ENCODE measurements around the gene PPM1H.

DNA sequence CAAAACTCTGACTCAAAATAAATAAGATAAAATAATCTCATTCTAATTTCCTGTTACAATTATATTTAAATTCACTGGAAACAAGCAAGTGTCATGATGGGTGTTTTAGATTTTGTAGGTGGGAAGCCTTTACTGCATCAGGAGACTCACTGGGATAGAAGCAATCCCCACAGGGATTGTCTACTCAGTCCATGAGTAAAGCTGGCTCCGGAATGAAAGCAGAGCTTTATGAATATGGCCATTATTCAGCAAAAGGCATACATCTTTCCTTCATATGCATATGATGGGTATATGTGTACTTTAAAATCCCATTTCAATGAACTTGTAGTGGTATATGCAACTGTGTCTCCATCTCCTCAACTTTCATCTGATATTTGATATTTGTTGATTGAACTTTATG, 25.4 kb upstream of the PPM1H start:
- TF ChIP-seq, protein P1, sequence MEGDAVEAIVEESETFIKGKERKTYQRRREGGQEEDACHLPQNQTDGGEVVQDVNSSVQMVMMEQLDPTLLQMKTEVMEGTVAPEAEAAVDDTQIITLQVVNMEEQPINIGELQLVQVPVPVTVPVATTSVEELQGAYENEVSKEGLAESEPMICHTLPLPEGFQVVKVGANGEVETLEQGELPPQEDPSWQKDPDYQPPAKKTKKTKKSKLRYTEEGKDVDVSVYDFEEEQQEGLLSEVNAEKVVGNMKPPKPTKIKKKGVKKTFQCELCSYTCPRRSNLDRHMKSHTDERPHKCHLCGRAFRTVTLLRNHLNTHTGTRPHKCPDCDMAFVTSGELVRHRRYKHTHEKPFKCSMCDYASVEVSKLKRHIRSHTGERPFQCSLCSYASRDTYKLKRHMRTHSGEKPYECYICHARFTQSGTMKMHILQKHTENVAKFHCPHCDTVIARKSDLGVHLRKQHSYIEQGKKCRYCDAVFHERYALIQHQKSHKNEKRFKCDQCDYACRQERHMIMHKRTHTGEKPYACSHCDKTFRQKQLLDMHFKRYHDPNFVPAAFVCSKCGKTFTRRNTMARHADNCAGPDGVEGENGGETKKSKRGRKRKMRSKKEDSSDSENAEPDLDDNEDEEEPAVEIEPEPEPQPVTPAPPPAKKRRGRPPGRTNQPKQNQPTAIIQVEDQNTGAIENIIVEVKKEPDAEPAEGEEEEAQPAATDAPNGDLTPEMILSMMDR (IDR thresholded peaks at IDR 0.05; ENCODE audit: low read depth, low read length) = no peak
- no peak for TF ChIP-seq EZH2phosphoT487 (IDR thresholded peaks at IDR 0.05; ENCODE audit: low read depth)

All from OCI-LY3 (cell line).